GM13977 (cell line): ENCODE results near the gene SOS2.

Source experiments
- DNase-seq: peaks from one replicate; pipeline ENCODE4 v3.0.0; 2012; ENCODE audit warnings: low spot score
- in situ Hi-C: fragments of 300-500 bp; cut with MboI; formaldehyde crosslinking; loops from one replicate; pipeline ENCODE4 v1.12.0; 2022; ENCODE audit warnings: low sequenced_read_pairs, low pct_unique_long_range_greater_than_20kb, mixed read lengths, inconsistent platforms; ENCODE audit not compliant: unreplicated experiment
- TF ChIP-seq, protein P1 (sequence below): IDR thresholded peaks from 2 replicates; pipeline ENCODE4 v1.5.1; 2012; ENCODE audit warnings: mild to moderate bottlenecking, control low read depth; ENCODE audit not compliant: insufficient read depth; ENCODE audit errors: extremely low read depth, missing control alignments

SOS2 gene

DNA sequence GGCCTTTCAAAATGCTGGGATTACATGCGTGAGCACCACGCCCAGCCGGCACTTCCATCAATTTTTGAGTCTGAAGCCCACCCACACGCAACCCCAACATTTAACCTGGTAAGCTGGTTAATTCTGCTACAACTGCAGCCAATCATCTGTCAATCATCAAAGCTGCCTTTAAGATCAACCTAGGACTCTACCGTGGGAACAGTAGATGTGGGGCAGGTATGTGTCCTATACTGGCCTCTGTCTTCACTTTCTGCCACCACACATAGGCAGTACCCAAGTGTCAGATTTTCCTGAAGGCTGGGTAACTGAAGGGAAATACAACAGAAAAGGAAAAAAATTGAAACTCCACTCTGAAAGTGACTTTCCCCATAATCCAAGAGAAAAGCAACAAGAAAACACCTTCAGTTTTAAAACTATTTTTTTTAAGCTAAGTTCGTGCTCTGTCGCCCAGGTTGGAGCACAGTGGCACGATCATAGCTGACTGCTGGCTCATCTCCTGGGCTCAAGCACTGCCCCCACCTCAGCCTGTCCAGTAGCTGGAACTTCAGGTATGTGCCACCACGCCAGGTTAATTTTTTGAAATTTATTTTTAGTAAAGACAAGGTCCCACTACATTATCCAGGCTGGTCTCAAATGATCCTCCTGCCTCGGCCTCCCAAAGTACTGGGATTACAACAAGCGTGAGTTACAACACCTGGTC is 137.2 kb downstream of the SOS2 start:
- no peak for DNase-seq
- TF ChIP-seq, protein P1, sequence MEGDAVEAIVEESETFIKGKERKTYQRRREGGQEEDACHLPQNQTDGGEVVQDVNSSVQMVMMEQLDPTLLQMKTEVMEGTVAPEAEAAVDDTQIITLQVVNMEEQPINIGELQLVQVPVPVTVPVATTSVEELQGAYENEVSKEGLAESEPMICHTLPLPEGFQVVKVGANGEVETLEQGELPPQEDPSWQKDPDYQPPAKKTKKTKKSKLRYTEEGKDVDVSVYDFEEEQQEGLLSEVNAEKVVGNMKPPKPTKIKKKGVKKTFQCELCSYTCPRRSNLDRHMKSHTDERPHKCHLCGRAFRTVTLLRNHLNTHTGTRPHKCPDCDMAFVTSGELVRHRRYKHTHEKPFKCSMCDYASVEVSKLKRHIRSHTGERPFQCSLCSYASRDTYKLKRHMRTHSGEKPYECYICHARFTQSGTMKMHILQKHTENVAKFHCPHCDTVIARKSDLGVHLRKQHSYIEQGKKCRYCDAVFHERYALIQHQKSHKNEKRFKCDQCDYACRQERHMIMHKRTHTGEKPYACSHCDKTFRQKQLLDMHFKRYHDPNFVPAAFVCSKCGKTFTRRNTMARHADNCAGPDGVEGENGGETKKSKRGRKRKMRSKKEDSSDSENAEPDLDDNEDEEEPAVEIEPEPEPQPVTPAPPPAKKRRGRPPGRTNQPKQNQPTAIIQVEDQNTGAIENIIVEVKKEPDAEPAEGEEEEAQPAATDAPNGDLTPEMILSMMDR: no peak
- in situ Hi-C loops: loop anchor here (10.0 kb wide), 2 partner anchors 49 to 209 kb away; no protein-coding TSS in a partner anchor

DNA sequence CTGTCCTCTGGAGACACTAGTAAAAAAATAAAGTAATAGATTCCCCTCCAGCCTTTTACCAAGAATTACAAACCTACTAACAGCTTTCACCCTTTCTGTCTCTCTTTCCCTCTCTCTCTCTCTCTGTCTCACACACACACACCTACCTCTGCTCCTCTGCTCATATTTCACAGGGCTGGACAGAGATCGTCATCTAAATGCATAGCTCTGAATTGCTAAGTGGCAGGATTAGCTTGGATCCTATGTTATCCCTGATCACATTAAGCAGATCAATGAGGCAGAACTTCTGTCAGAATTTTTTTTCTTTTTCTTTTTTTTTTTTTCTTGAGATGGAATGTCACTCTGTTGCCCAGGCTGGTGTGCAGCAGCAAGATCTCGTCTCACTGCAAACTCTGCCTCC is 137.9 kb downstream of the SOS2 start:
- TF ChIP-seq, protein P1: no peak
- DNase-seq: no peak
- in situ Hi-C loops: loop anchor here (10.0 kb wide), 2 partner anchors 49 to 209 kb away; no protein-coding TSS in a partner anchor

DNA sequence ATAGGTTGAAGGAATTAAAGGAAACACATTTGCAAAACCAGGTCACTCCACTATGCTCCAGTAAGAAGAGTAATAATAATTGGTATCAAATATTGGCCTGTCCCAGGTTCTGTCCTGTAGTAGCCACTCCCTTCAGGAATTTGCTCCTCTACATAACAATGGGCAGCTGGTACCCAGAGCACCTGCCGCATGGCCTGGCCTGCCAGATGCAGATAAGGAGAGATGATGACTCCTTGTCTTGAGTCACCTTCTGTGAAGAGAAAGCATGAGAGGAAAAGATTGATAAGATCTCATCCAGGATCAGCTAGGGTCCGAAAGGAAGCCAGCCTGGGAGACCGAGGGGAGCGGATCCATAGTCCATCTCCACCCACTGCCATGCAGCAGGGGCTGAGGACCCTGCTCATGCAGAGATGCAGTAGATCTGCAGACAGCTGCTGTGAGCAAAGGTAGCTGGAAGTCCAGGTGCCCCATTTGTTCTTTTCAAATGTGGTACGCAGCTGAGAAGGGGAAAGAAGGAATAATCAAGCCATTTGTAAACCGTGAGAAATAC is 139.3 kb downstream of the SOS2 start:
- in situ Hi-C loops: loop anchor here (10.0 kb wide), 2 partner anchors 47 to 207 kb away; no protein-coding TSS in a partner anchor
- no peak for DNase-seq
- TF ChIP-seq, protein P1: no peak

DNA sequence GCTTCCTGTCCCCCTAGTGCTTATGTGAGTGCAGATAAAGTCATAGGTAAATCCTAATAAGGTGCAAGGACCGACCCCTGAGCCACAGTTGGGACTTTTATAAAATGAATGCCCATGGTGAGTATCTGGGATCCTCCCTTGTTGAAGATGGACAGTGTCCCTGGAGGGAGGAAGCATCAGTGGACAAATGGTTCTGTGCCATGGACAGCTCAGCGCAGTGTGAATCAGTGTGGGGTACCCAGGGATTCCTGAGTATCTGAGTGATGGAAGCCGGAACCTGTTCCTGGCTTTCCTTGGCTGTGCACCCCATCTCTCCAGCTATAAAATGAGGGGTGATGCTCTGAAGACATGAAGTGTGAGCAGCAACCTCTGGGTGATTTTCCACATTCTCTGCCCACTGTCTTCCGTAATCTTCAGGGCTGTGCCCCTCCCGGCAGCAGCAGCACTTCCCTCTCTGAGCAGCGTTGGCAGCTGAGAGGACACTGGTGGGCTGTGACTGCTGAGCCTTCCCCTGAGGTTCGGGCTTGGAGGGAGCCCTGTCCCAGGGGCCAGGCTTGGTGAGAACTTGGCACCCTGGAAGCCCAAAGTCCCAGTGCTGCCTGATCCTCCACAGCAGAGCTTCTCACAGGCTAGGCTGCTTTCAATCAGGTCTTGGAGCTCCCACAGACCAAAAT is 140.0 kb downstream of the SOS2 start:
- in situ Hi-C loops: loop anchor here (10.0 kb wide), 2 partner anchors 47 to 207 kb away; no protein-coding TSS in a partner anchor
- no peak for DNase-seq
- TF ChIP-seq, protein P1: no peak

DNA sequence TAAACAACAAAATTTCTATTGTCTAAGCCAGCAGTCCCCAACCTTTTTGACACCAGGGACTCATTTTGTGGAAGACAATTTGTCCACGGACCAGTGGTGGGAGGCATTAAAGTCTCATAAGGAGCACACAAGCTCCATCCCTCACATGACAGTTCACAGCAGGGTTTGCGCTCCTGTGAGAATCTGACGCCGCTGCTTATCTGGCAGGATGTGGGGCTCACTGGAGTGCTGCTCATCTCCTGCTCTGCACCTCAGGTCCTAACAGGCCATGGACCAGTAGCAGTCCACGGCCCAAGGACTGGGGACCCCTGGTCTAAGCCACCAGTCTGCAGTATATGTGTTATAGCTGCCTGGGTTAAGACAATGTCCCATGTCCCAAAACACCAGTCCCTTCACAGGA is 142.2 kb downstream of the SOS2 start:
- TF ChIP-seq, protein P1: no peak
- in situ Hi-C loops: loop anchor here (10.0 kb wide), 1 partner anchor 224 kb away; no protein-coding TSS in a partner anchor
- no peak for DNase-seq

DNA sequence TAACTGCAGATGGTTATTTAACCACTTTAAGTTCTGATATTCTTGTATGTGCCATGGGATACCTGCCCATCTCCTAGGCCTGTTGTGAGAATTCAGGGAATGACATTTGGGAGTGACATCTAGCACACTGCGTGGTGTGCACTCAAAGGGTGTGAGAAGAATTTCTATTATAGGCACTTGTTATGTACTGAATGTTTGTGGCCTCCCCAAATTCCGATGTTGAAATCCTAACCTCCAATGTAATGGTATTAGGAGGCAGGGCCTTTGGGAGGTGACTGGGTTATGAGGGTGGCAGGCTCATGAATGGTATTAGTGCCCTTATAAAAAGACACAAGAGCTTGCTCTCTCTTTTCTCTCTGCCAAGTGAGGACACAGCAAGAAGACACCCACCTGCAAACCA is 142.6 kb downstream of the SOS2 start:
- TF ChIP-seq, protein P1: no peak
- DNase-seq: no peak
- in situ Hi-C loops: loop anchor here (10.0 kb wide), 1 partner anchor 224 kb away; no protein-coding TSS in a partner anchor
